HG03575 (cell line): ENCODE measurements around the gene NDUFS2.

ENCODE experiments used
- ATAC-seq: cut with Tn5 transposase; IDR thresholded peaks from one replicate; pipeline ENCODE4 v1.9.1; 2021; ENCODE audit not compliant: unreplicated experiment, insufficient number of reproducible peaks, low FRiP score; ENCODE audit errors: extremely low read depth

Gene NDUFS2

DNA sequence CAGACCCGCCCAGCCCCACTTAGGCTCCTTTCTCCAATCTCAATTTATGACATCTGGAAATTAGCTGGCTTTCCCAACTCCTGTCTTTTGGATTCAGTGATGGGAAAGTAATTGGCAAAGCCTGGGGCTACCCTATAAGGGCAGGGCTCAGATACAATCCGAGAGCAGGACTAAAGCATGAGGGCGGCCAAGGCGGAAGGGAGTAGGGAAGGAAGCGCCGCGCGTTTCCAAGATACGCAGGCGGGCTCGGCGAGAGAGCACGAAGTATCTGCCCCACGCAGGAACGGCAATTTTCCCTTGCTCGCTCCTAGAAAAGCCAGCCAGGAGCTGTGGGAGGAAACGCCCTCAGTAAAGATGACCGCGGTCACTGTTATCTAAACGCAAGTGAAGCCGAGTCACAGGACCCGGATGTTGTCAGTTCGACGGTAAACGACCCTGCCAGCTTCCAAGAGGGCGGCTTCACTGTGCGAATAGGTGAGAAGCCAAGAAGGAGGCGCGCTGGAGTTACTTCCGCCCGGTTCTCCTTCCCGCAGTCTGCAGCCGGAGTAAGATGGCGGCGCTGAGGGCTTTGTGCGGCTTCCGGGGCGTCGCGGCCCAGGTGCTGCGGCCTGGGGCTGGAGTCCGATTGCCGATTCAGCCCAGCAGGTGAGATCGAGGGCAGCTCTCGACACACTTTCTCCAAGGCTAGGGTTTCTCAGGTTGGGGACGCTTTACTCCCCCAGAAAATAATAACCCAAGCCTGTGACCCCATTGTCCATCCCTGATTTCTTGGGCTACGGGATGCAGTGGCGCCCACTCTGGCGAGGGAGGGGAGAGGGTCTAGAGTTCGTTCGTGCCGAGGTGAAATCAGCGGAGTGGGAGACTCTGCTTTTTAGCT is at the start of gene NDUFS2:
TSS of gene NDUFS2 (plus strand) at position 532 of the 877 bp plus-strand sequence. CDS start at position 551, 19 bp downstream.
- peak; percentile 57 for ATAC-seq

DNA sequence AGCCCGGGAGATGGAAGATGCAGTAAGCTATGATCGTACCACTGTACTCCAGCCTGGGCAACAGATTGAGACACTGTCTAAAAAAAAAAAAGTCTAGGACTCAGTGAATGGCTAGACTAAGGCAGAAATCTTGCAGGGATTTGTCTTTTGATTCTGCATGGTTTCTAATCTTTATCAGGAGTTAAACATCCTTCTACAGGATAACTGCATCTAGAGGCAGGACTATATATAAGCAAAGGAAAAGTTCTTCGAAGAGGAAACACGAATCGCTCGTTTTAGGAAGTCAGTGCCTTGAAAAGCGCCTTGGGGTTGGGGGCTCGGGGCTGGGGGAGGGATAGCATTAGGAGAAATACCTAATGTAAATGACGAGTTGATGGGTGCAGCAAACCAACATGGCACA is 49.0 kb upstream of the NDUFS2 start:
- ATAC-seq = no peak

DNA sequence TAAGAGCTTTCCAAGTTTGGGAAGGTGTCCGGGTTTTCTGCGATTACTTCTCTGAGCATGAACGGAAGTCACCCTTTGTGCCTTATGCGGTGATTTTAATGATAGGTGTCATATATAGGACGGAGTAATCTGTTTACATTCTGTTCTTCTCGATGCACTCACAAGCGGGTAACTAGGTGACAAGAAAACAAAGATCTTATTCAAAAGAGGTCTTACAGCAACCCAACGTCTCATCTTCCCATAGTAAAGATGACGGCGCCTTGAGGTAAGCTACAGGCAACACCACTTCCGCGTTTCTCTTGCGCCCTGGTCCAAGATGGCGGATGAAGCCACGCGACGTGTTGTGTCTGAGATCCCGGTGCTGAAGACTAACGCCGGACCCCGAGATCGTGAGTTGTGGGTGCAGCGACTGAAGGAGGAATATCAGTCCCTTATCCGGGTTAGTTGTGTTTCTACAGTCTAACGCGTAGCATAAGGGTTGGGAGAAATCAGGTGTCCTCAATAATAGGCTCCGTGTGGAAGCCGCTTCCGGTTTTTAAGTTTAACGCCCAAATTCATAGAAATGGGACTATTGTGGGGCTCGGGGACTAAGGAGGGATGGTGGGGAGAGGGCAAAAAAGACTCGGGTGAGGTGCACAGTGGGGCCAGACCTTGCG is 48.4 kb upstream of the NDUFS2 start, which contains the start of gene UFC1:
TSS of gene UFC1 (plus strand) at position 297 of the 656 bp plus-strand sequence. CDS start at position 317, 20 bp downstream.
- no peak for ATAC-seq

DNA sequence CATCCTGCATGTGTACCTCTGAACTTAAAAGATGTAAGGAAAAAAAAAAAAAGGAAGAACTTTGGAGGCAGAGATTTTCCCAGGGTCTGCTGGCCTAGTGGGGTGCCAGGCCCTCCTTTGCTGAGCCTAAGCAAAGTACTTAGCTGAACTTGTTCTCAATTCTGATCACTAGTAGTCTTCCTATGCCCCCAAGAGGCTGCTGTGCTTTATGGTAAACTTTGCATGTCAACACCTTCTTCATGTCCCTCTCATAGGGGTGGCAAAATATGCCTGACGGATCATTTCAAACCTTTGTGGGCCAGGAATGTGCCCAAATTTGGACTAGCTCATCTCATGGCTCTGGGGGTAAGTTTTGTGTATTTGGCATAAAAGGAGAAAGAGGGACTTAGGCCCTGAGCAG is 44.3 kb upstream of the NDUFS2 start:
- no peak for ATAC-seq

DNA sequence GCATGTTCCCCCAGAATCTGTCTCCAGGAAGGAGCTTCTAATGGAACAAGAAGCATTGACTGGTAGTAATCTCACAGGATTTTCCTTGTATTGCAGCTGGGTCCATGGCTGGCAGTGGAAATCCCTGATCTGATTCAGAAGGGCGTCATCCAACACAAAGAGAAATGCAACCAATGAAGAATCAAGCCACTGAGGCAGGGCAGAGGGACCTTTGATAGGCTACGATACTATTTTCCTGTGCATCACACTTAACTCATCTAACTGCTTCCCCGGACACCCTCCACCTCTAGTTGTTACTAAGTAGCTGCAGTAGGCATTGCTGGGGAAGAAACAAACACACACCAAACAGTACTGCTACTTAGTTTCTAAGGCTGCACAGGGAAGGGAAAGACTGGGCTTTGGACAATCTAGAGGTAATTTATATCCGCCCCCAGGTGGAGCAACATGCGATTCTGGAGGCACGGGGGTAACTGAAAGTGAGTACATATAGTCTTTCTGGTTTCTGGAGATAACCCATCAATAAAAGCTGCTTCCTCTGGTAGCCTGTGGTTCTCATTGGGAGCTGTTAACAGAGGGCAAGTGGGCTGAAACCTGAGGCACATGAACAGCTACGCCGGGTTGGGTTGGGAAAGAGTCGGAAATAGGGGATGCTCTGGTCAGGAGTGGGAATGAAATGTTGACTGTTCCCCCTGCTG is 43.7 kb upstream of the NDUFS2 start:
- no peak for ATAC-seq

DNA sequence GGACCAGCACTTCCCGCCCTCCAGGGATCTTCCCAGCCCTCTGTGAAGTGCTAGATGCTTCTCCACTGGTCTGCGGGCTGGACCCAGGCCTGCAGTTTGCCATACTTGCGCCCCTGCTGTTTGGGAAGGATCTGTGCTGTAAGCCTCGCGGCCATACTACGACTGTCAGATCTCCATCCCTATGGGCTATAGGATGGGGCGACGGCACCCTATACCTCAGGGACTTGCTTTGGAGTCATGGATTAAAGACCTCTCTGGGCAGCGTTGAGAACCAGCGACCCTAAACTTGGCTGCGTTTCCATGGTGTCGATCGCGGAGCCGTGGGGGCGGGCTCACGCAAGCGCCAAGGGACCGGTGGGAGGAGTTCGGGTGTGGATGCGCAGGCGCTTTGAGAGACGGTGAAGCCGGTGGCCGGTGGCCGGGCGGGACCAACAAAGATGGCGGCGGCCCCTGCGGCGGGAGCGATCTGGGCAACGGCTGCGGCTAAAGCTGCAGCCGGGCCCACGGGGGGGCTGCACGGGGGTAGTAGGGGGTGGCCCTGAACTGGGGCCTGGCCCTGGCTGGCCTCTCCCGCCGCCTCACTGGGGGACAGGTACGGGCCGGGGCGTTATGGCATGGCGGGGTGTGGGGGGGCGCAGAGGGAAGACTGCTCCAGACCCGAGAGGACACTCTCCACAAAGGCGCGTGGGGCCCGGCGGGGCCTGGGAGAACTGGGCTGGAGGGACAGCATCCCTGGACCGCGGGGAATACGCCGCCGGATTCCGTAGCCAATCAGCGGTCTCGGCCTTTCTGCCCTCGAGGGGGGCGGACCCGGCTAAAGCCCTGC is 42.9 kb upstream of the NDUFS2 start, which contains the start of gene USP21:
TSS of gene USP21 (plus strand) at position 414 of the 826 bp plus-strand sequence. CDS start 1,141 bp downstream, outside the sequence.
- no peak for ATAC-seq

DNA sequence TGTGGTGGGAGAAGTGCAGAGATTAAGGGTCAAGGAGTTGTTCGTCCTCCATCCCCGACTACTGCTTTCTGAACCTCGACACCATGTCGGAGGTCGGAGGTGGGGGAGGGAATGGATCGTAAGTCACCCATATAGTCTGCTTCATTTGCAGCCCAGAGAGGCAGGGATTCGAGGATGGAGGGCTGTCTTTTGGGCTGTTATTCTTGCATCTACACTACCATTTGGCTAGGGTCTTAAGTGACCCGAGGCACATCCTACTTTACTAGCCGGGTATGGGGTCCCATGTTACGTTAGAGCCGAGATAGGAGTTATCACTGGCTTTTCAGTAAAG is 42.3 kb upstream of the NDUFS2 start:
- no peak for ATAC-seq

- ATAC-seq = no peak
Observed at GRCh38 chr1:161160671-161161145, 41.5 kb upstream of the NDUFS2 start.

DNA sequence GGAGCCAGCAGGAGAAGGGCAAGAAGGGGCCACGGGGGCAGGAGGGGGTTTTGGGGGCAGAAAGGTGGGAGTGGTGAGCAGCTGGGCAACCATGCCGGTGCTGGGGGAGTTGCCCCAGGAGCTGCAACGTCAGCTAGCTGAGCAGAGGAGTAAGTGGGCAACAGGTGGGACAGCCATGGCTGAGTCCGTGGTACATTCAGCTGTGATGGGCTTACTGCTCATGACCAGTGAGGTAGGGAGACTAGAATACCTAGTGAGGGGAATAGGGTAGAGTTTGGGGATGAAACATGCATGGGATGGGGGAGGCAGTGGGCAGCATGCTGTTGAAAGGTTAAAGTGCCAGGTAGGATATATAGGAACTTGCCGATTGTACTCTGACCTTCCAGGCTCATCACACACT is 40.5 kb upstream of the NDUFS2 start:
- no peak for ATAC-seq

GRCh38 chr1:161162052-161162451 is 40.1 kb upstream of the NDUFS2 start:
- no peak for ATAC-seq

- ATAC-seq = no peak
Observed at GRCh38 chr1:161162806-161163205, 39.4 kb upstream of the NDUFS2 start.

DNA sequence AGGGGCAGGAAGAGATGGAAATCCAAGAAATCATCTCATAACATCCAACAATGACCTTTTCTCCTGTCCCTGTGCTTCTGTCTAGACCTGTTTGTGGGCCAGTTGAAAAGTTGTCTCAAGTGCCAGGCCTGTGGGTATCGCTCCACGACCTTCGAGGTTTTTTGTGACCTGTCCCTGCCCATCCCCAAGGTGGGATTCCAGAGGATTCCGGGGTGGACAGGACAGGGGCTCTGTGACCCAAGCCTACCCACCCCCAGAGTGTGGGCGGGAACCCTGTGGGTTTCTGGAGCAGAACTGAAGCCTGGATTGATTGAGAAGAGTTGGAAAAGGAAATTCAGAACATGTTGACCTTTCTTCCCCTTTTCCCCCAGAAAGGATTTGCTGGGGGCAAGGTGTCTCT is 38.4 kb upstream of the NDUFS2 start:
- ATAC-seq = no peak

DNA sequence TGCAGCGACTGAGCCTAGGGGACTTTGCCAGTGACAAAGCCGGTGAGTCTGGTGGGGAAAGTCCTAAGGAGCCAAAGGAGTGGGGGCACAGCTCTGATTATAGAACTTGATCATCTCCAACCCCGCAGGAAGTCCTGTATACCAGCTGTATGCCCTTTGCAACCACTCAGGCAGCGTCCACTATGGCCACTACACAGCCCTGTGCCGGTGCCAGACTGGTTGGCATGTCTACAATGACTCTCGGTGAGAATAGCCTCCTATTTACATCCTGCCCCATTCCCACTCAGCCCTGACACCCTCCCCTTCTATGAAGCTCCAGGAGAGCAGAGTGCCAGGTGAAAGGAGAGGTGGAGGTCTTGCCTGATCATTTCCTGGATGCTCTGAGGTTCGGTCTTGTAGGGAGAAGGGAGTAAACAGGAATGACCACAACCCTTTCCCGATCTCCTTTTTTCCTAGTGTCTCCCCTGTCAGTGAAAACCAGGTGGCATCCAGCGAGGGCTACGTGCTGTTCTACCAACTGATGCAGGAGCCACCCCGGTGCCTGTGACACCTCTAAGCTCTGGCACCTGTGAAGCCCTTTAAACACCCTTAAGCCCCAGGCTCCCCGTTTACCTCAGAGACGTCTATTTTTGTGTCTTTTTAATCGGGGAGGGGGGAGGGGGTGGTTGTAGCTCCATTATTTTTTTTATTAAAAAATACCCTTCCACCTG is 37.1 kb upstream of the NDUFS2 start:
- no peak for ATAC-seq

DNA sequence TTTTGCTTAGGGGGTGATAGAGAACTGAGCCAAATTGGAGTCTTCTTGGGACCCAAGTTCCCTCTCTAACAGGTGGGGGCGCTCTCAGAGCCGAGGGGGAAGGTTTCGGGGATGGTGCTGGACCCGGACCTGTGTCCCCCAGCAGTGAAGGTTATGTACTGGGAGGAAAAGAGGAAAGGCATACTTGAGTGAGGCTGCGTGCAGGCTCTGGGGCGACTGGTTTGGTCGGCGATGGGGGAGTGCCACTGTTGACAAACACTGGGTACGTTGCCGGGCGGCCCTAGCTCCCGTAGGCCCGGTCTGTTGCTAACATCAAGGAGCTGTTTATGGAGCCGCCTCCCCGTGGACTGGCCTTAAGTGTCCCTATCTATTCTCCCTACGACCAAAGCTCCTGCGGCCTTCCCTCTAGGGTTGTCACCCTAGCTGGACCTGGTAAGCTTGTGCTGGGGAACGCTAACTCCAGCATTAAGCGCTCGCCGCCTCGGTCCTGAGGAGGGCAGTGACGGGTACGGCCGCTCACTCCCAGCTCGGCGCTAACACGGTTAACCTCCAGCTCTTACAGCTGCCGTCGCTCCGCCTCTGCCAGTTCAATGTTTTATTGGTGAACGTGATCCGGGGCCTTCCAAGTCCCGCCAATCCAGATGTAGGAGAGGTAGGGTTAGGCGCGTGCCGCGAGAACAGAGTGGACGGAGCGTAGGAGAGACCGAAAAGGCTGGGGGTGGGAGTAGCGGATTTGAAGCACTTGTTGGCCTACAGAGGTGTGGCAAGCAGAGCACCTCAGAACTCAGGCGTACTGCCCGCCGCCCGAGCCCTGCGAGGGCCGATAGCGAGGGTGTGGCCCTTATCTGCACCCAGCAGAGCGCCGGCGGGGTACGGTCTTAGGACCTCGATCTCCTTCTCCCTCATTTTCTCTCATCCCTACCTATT is 36.2 kb upstream of the NDUFS2 start, which contains the start of gene PPOX:
TSS of gene PPOX (plus strand) at position 685 of the 927 bp plus-strand sequence. CDS start 422 bp downstream, outside the sequence.
- ATAC-seq = peak; percentile 62

GRCh38 chr1:161166669-161167548 is 35.3 kb upstream of the NDUFS2 start:
- ATAC-seq = no peak

GRCh38 chr1:161168906-161169305 is 33.3 kb upstream of the NDUFS2 start:
- no peak for ATAC-seq
